Islet precursor cell (in vitro differentiated cells): ENCODE data around the gene SMARCE1.
"Not testable (repeated sequence)": the region's sequence is repeated elsewhere in the genome, so short reads cannot be mapped to it uniquely, and the experiment has no call there.

Experiments used
- DNase-seq: peaks from one replicate; pipeline ENCODE4 v3.0.0-alpha.2; 2018

Gene SMARCE1

DNA sequence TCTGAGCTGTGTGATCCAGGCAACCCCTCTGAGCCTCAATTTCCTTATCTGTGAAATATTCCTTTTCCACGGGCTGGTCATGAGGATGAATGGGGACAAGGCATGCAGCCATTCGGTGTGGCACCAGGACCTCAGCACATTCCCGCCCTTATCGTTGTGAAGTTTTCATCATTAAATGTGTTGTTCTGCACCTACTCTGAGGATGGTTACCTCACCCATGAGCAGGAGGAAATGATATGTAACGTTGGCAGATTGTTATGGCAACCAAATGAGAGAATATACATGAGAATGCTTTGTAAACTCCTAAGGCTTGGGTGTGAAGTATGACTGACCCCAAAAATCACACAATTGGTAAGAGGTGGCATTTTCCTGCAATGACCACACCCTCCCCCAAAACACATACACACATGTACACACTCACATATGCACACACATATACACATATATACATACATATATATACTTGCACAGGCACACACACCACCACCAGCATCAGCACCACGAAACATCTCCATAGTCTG is 39.5 kb downstream of the SMARCE1 start:
- no peak for DNase-seq

DNA sequence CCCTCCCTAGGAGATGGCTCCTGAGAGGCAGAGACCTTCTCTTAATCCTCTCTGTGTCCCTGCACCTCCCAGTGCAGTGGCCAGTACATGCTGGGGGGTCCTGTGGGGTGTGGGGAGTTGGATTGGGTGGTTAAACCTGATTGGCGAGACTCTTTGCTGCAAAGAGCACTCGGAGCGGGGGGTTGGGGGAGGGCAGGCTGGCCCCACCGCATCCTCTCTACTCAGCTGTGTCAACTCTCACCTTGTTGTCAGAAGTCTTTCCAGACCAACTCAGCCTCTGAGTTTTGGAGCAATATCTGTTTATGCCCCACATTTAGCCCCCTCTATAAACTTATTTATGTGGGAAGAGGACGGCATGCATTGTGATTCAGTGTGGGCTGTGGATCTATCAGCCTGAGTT is 40.0 kb downstream of the SMARCE1 start:
- DNase-seq: no peak

DNA sequence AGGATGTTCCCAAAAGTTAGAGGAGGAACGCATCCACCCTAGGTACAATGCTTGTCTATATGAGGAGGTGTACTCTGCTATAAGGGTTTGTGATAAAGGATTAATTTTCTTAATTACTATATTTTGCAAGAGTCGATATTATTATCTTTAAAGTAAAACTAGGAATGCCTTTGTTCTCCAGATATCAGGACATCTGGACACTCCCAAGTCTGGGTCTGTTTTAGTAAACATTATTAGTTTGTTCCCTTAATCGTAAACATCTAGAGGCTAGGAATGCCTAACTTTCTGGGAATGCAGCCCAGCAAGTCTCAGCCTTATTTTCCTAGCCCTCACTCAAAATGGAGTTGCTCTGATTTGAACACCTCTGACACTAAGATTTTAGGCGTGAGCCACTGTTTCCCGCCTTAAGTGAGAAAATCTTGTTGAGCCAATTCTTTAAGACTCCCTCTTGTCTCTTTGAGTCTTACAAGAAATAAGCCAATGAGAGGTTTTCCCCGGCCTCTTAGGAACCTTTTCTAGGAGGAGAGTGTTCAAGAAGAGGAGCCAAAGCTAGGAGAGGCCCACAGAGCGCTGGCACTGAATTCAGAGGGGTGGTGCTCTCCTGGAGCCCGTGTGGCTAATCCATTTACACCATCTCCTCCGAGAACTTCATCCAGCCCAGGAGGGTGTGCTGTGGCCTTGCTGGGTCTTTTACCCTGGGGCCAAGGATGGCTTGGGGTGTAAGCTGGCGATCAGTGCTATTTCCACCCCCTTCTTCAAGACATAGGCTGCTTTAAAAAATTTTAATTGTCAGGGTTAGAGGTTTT is 40.9 kb downstream of the SMARCE1 start:
- no peak for DNase-seq

DNA sequence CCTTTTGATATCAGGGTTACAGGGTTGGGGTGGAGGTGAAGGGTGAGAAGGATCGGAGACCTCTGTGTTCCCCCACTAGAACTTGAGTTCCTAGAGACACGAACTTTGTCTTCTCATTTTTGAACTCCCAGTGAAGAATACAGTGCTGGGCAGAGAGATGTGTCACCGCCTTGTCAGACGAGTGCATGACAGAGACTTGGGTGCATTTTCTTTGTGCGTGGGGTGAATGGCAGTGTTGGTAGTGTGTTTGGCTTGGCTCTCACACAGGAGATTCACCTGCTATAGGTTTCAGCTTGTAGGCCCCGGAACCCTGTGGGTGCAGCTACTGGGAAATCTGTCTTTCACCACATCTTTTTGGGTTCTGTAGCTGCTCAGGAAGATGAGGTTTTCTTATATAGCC is 42.3 kb downstream of the SMARCE1 start:
- no peak for DNase-seq

DNA sequence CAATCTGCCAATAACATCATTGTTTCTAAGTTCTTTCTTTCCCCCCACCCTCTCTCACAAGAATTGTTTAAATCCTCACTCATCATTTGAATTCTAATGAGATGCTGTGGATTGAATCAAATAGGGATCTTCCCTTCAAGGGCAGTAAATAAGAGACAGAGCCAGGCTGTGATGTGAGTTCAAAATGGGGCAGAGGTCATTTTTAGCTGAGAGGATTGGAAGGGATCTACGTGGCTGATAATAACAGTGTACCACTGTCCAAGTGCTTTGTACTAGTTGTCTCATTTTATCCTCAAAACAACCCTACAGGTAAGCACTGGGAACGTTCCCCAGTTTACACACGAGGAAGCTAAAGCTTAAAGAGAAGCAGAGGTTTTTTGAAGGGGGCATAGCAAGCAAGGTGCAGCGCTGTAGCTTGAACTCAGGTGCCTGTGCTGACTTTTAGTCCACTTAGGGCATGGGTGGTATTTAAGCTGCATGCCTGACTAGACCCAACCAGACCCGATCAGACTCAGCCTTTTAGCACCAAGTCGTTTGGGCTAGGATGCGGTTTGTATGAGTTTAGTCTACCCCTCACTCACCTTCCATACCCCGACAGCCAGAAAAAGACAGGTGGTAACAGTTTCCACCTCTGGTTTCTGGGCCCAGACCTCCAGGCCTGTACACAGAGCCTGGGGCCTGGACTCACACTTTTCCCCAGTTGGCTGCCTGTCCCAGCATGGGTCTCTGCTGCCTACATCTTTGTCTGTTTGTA is 43.1 kb downstream of the SMARCE1 start:
- no peak for DNase-seq

DNA sequence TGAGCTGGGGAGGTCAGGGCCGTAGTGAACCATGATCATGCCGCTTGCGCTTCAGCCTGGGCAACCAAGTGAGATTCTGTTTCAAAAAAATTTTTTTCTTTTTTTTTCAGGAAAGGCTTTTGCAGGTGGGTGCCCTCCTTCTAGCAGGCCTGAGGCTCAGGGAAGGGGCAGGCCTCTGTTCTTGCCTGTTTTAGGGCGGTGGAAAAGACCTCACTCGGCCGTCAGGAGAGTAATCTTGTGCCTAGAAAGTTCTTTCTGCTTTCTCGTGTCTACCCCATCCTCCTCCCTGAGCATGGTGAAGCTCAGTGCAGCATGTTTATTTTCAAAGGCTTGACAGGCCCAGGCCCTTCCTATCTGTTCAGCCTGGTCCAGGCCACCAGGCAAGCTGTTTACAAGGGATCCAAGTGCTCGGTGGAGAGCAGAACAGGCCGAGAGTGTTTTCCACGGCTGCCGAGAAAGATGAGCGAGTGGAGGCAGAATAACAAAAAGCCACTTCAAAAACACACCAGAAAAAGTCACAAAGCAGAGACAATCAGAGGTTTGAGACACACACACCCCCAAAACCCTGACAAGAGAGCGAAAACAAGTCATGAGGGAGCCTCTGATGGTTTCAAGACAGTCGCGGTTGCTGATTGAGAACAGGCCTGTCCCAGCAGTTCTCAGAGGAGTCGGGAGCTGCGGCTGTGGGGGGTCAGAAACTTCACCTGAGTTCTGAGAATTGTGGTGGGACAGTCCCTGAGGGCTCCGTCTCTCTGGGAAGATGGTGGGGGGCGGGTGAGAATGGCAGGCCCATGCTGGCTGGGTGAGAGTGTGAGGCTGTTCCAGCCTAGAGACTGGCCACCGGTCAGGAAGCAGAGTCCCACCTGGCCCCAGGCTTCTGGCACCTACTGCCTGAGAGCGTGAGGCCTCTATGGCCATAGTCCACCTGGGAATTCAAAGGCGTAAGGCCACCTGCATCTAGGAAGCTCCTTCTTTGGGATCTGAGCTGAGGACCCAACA is 44.9 kb downstream of the SMARCE1 start:
- peak; percentile 81 for DNase-seq

DNA sequence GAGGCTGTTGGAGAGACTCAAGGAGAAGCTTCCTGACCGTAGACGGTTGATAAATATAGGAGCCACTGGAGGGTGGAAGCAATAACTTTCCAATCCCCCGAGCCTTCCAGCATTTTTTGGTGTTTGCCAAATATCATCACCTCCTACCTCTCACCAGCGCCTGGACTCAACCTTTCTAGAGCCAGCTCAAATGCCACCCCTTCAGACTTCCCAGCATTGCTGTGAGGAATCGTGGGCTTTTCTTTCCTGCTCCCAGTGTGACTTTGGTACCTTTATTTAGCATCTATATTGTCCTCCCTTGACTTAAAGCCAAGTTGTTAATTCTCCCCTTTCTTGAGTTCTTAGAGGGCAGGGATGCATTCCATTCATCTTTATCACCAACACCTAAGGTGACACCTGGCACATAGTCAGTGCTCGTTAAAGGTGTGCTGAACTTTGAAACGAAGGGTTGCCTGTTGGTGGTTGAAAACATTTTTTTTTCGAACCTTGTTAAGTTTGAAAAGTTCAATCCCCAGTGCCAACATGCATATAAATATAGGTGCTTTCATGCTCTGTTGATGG is 47.1 kb downstream of the SMARCE1 start:
- DNase-seq: no peak

DNA sequence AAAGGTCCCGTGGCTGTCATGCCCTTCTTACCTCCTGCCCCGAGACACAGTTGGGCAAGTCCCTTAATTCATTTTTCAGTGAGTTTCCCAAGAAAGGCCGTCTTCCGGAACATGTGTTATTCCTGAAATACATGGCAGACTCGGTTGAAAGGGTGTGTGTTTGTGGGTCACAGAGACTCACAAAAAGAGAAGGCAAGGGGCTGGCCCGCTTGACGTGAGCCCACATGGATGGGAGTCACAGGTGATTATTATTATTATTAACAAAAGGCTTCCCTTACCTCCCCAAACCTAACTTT is 48.2 kb downstream of the SMARCE1 start:
- no peak for DNase-seq

DNA sequence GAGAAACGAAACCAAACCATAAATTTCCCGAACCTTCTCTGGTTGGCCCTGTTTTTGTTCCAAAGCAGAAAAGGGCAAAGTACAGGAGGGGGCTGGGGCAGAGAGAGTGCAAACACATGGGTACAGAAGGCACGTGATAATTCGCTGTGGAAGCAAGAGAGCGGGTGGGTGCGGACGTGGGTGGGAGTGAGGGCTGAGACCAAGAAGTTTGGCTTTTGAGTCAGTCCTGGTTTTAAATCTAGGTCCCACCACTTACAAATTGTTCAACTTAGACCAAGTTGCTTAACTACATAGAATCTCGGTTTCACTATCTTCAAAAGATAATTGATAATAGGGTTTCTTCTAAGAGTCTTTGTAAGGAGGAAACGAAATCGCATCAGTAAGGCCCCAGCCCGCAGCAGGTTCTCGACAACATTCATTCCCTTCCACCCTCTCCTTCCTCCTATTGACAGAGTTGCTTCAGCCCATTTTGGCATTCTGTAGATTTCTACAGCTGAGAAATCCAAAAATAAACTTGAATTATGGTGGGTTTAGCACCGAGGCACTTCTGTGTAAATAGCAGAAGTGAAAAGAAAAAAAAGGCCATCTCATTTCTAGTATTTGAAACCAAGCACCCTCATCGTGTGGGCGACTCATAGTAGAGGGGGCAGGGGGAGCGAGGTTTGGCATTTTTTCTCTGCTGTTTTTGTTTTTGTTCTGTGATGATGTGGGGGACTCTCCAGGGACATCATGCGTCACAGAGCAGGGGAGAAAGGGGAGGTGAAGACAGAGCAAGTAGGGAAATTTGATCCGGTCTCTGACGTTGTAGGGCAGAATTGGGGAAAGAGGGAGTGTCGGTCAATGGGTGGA is 48.8 kb downstream of the SMARCE1 start:
- peak; percentile 36 for DNase-seq

DNA sequence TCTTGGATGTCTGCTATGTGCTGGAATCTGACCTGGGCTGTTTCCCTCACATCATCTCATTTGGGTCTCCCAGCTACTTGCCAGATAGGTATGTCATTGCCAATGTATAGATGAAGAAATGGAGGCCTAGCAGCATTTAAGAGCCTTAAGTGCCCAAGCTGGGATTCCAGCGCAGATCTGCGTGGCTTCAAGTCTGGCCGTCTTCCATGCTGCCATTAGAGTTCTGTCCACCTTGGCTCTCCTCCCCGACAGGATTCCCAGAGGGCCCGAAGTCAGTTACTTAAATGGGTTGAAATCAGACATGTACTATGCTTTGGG is 49.4 kb downstream of the SMARCE1 start:
- no peak for DNase-seq

DNA sequence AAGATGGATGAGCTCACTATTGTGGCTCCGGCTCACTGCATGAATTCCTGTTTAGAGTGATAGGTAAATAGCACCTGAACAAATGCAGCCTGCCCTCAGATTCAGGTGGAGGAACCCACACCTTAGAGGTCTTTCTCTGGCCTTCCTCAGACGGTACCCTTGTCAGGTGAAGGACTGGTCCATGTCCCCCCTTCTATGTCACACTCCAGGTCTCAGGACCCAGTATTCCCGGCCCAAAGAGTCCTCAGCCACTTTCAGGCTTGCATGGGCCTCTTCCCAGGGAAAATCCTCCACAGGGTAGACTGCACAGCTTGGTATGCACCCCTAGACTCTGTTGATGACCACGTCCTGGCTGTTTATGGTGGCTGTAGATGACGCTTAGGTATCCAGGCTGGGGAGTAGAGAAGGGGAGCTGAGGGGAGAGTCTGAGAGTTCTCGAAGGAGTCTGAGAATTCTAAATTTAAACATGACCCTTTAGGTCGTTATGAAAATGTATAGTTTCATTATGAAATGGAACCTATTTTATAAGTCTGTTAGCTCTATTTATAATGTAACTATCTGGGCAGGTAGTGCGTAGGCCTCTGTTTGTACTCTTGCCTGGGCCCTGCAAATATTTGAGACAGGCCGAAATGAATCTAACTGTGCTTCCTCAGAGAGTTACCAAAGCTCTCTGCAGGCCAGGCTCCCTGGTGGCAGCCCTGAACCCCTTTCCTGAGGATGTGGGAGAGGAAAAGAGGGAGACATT is 49.9 kb downstream of the SMARCE1 start:
- peak; percentile 40 for DNase-seq

DNA sequence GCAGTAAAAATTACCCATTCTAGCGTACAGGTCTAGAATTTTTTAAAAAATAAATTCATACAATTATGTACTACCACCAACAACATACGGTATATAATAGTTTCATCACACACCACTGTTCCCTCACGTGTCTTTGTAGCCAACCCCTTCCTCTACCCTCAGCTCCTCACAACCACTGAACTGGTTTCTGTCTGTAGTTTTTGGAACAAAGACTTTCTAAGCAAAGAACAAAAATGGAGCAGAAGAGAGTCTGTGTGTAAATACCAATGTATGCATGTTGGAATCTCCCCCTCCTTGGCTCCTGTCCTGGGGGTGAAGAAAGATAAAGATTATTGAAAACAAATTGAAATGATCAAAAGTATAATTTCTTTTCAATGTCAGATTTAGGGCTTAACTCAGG is 50.5 kb downstream of the SMARCE1 start:
- DNase-seq: no peak

DNA sequence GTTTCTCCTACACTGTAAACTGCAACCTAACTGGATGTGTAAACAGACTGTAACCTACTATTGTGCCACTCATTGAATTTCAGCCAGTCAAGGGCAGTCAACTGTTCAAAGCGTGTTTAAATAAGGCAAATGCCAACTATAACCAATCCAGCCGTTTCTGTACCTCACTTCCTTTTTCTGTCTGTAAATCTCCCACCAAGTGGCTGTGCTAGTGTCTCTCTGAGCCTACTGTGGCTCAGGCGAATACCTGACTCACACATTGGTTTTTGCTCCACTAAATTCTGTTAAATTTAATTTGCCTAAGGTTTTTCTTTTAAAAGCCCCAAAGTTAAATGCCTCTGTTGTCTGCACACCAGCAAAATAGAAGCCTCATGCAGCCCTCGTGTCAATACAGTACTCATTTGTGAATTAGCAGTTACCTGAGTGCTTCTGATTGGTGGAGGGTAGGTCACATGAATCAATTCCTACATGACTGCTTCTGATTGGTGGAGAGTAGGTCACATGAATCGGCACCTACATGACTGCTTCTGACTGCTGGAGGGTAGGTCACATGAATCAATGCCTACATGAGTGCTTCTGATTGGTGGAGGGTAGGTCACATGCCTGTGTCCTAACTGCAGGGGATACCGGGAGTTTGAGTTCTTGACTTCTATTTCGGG is 51.2 kb downstream of the SMARCE1 start:
- DNase-seq: peak; percentile 40

DNA sequence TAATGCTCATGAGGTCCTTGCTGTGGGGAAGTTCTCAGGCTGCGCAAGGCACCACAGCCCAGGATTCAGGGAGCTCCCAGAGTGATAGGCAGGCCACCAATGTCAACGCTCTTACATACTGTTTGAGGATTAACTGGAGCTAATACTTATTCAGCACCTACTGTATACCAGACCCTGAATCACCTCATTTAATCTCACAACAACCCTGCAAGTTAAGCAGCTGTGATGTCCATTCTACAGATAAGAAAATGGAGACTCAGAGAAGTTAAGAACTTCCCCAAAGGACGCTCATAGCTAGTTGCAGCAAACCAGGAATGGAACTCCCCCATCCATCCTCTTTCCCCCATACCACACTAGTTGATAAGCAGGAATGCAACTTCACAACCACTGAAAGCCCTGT is 56.9 kb downstream of the SMARCE1 start:
- DNase-seq: no peak

DNA sequence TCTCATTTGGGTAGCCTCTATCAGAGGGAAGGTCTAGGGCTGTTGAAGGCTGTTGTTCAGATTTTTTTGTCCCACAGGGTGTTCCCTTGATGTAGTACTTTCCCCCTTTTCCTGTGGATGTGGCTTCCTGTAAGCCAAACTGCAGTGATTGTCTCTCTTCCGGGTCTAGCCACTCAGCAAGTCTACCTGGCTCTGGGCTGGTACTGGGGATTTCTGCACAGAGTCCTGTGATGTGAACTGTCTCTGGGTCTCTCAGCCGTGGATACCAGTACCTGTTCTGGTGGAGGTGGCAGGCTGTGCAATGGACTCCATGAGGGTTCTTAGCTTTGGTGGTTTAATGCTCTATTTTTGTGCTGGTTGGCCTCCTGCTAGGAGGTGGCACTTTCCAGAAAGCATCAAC is 59.1 kb downstream of the SMARCE1 start:
- DNase-seq: peak; percentile 20

DNA sequence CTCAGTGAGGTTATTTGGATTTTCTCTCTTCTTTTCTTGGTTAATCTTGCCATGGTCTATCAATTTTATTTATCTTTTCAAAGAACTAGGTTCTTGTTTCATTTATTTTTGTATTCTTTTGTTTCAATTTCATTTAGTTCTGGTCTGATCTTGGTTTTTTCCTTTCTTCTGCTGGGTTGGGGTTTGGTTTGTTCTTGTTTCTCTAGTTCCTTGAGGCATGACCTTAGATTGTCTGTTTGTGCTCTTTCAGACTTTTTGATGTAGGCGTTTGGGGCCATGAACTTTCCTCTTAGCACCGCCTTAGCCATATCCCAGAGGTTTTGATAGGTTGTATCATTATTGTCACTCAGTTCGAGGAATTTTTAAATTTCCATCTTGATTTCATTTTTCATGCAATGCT is 61.4 kb downstream of the SMARCE1 start:
- DNase-seq: not testable (repeated sequence)

DNA sequence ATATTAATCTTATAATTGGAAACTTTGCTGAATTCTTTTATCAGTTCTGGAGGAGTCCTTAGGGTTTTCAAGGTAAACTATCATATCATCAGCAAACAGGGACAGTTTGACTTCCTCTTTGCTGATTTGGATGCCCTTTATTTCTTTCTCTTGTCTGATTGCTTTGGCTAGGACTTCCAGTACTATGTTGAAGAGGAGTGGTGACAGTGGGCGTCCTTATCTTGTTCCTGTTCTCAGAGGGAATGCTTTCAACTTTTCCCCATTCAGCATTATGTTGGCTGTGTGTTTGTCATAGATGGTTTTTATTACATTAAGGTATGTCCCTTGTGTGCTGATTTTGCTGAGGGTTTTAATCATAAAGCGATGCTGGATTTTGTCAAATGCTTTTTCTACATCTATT is 62.7 kb downstream of the SMARCE1 start:
- not testable (repeated sequence) for DNase-seq

DNA sequence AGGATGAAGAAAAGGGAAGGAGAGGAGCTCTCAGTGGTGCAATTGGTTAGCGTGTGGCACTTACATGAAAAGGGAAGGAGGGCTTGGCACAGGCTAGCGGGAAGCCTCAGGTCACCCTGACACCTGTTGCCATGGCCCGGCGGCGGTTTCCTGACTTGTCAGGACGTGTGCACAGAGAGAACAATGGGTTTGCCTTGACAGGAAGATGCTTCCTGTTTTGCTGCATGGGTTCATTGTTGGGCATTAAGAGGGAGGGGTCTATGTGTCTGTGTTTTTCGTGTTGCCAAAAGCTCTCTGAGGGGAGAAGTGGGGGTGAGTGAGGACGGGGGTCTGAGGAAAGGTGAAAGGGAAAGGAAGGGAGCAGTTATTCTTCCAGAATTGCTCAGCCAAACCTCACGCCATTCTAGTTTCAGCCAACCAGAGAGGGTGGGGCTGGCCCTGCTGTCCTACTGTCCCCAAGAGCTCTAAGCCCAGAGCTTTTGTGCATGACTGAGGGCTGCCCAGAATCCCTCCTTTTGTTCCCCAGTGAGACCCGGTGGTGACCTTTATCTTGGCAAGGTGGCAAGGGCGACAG is 65.2 kb downstream of the SMARCE1 start:
- peak; percentile 44 for DNase-seq

DNA sequence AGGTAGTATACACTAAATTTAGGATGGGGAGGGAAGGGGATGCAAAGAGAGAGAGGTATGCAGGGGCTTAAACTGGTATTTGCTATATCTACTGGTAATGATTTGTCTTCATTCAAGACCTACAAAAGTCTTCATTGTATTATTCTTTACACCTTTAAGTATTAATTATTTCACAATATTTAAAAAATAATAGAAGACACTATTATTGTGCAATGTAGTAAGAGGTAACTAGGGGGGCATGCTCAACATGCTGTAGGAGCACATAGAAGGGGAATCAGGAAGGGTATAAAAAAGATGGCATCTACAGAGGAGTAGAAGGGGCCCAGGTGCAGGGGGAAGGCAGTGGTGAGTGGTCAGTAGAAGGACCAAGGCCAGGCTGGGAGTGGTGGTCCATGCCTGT is 67.5 kb downstream of the SMARCE1 start:
- DNase-seq: no peak

DNA sequence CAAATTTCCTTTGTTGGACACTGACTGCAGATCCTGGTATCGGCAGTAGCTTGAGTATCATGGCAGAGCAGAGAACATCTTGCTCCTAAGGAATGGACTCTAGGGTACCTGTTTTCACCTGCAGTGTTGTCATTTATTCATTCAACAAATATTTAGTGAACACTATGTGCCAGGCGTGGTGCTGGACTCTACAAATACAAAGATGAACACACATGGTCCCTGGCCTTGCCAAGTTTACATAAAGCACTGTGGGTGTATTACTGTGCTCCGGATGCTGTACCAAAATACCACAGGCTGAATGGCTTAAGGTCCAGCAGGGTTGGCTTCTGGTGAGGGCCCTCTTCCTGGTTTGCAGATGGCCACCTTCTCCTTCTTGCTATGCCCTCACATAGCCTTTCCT is 68.1 kb downstream of the SMARCE1 start:
- DNase-seq: no peak
